ENCODE measurements around the gene KLHL36.

GRCh38 chr16:84680843-84681629, 32.7 kb downstream of the KLHL36 start:
- TF ChIP-seq MEF2D (tag; conservative IDR thresholded peaks at IDR 0.05; ENCODE audit: low read depth) (no peak), CHD2 (IDR thresholded peaks at IDR 0.05; ENCODE audit: low read depth, low read length) (no peak), JUN (IDR thresholded peaks at IDR 0.05; ENCODE audit: borderline replicate concordance, low read depth, low read length) (no peak), JUN (CRISPR knock-in tag; IDR thresholded peaks at IDR 0.05; ENCODE audit: borderline replicate concordance) (no peak), POLR2A (conservative IDR thresholded peaks at IDR 0.05) (no peak)
